Glomerular visceral epithelial cell (primary cell): ENCODE results near the gene BTBD6.

Experiments used
- DNase-seq: peaks from one replicate; pipeline ENCODE4 v3.0.0-alpha.2; 2016; ENCODE audit errors: extremely low spot score

Gene BTBD6

GRCh38 chr14:105211086-105211757 lies 37.1 kb upstream of the BTBD6 start:
- no peak for DNase-seq

- DNase-seq: no peak
Measured at GRCh38 chr14:105211758-105212089, 36.6 kb upstream of the BTBD6 start.

- DNase-seq: no peak
Measured at GRCh38 chr14:105212541-105213300, 35.6 kb upstream of the BTBD6 start.

- DNase-seq: no peak
Measured at GRCh38 chr14:105213361-105213760, 35.0 kb upstream of the BTBD6 start.

GRCh38 chr14:105214324-105214915 lies 33.9 kb upstream of the BTBD6 start:
- no peak for DNase-seq

GRCh38 chr14:105215602-105216001 lies 32.7 kb upstream of the BTBD6 start:
- DNase-seq: no peak

GRCh38 chr14:105216490-105217247 lies 31.7 kb upstream of the BTBD6 start:
- no peak for DNase-seq

- no peak for DNase-seq
Measured at GRCh38 chr14:105217774-105218173, 30.6 kb upstream of the BTBD6 start.

GRCh38 chr14:105218611-105219010 lies 29.7 kb upstream of the BTBD6 start:
- no peak for DNase-seq

GRCh38 chr14:105219043-105219612 lies 29.2 kb upstream of the BTBD6 start:
- no peak for DNase-seq

- no peak for DNase-seq
Measured at GRCh38 chr14:105219753-105220152, 28.6 kb upstream of the BTBD6 start.

- no peak for DNase-seq
Measured at GRCh38 chr14:105220699-105221597, 27.4 kb upstream of the BTBD6 start.

GRCh38 chr14:105221598-105222178 lies 26.6 kb upstream of the BTBD6 start:
- no peak for DNase-seq

GRCh38 chr14:105223260-105223659 lies 25.1 kb upstream of the BTBD6 start:
- no peak for DNase-seq

GRCh38 chr14:105223770-105224544 lies 24.4 kb upstream of the BTBD6 start:
- no peak for DNase-seq

- DNase-seq: no peak
Measured at GRCh38 chr14:105224845-105225570, 23.3 kb upstream of the BTBD6 start.

GRCh38 chr14:105226198-105226597 lies 22.1 kb upstream of the BTBD6 start:
- no peak for DNase-seq

GRCh38 chr14:105227346-105227745 lies 21.0 kb upstream of the BTBD6 start:
- no peak for DNase-seq

GRCh38 chr14:105228562-105228961 lies 19.8 kb upstream of the BTBD6 start:
- no peak for DNase-seq
